EL (cell line): ENCODE results near the gene PTGER1.
"Not testable (repeated sequence)": the region's sequence is repeated elsewhere in the genome, so short reads cannot be mapped to it uniquely, and the experiment has no call there.

Experiments
- DNase-seq: peaks from one replicate; pipeline ENCODE4 v3.0.0-alpha.2; 2016

Gene PTGER1

GRCh38 chr19:14475251-14476073, at the start of gene PTGER1:
PTGER1 (minus strand) TSS chr19:14475354; CDS start chr19:14474320, 1,034 bp downstream.
- DNase-seq: peak; percentile 69

DNA sequence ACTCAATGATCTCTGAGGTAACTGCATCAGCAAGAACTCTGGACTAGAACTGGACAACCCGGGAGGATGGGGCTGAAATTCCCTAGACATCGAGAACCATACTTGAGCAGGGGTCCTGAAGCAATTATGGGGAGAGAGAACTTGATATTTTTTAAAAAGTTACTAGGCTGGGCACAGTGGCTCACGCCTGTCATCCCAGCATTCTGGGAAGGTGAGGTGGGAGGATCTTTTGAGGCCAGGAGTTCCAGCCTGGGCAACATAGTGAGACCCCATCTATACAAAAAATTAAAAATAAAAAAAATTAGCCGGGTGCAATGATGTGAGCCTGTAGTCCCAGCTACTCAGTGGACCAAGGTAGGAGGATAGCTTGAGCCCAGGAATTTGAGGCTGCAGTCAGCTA, 45.4 kb upstream of the PTGER1 start:
- no peak for DNase-seq

- peak; percentile 78 for DNase-seq
Measured at GRCh38 chr19:14519860-14520407, 44.8 kb upstream of the PTGER1 start.

- DNase-seq: no peak
Measured at GRCh38 chr19:14519245-14519859, 44.2 kb upstream of the PTGER1 start.

- peak; percentile 76 for DNase-seq
Measured at GRCh38 chr19:14517840-14518505, 42.8 kb upstream of the PTGER1 start, which contains the start of gene DNAJB1. DNAJB1 (minus strand) TSS chr19:14518397; CDS start chr19:14518349, 48 bp downstream.

DNA sequence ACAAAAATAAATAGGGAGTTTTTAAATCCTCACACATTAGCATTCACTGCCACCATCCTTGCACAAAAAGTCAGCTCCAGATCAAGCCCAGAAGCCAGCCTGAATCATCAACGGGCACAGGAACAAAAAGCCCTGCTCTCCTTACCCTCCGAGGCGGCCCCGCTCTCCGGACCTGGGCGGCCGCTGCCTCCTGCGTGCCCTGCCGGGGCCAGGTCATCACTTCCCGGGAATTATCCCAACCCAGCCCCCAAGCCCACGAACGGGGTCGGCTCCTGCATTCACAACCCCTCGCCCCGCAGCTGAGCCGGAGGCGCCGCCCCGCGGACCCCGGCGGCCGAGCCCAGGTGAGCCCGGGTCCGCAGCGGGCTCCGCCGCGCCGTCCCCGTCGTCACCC, 42.3 kb upstream of the PTGER1 start:
- DNase-seq: no peak

GRCh38 chr19:14516746-14517438, 41.7 kb upstream of the PTGER1 start:
- peak; percentile 25 for DNase-seq

DNA sequence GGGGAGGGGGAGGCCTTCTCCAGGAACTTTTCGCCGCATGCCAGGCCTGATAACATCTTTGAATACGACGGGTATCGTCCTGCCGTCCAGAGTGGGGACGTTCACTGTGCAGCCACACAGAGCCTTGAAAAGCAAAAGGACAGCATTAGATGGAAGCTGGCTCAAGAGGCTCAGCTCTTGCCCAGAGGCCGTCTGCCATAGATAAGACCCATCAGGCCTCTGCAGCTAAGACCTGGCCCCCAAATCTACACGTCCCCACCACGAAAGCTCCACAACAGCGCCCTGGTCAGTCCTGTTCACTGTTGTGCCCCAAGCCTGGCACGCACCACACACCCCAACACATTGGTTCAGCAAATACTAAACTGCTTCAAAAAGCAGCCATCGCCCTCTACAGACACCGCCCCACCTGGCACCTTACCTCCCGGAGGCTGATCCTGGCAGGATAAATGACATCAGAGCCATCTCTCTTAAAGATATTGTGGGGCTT, 40.9 kb upstream of the PTGER1 start:
- no peak for DNase-seq

DNA sequence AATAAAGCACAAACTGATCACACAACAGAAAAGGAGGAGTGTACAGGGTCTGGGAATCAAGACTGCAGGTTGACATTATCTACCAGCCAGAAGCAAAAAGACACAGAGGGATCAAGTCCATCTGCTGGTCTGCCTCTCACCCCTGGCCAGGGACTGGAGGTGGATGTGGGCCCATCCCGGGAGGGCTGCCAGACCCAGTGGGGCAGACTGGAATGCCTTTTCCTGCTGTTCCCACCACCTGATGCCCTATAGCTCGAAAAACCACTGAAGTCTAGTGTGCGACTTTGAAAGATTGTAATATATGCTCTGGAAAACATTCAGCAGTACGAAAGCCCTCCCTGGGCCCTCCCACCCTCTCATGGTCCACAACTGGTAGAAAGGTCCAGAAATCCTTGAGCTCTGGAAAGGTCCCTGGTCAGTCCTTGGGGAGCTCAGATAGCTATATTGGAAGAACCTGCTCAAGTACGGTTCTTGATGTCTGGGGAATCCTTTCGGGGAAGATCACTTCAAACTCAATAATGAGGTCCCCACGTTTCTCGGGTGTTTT, 40.4 kb upstream of the PTGER1 start:
- peak; percentile 55 for DNase-seq

- no peak for DNase-seq
Measured at GRCh38 chr19:14514215-14514863, 39.2 kb upstream of the PTGER1 start.

DNA sequence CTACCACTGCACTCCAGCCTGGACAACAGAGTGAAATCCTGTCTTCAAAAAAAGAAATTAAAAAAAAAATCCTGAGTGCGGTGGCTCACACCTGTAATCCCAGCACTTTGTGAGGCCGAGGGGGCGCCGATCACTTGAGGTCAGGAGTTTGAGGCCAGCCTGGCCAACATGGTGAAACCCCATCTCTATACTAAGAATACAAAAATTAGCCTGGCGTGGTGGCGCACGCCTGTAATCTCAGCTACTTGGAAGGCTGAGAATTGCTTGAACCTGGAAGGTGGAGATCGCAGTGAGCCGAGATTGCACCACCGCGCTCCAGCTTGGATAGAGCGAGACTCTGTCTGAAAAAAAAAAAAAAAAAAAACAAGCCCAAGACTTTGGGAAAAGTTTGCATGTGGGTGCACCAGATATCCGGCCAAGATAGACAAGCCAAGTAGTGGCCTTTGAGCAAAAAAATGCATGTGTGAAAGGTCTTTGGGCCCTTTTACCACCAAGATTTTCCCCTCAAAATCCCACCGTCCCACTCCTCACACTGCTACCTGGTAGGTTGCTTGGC, 37.3 kb upstream of the PTGER1 start:
- no peak for DNase-seq

GRCh38 chr19:14511229-14511593, 36.1 kb upstream of the PTGER1 start:
- DNase-seq: no peak

GRCh38 chr19:14510311-14511228, 35.4 kb upstream of the PTGER1 start:
- peak; percentile 82 for DNase-seq

DNA sequence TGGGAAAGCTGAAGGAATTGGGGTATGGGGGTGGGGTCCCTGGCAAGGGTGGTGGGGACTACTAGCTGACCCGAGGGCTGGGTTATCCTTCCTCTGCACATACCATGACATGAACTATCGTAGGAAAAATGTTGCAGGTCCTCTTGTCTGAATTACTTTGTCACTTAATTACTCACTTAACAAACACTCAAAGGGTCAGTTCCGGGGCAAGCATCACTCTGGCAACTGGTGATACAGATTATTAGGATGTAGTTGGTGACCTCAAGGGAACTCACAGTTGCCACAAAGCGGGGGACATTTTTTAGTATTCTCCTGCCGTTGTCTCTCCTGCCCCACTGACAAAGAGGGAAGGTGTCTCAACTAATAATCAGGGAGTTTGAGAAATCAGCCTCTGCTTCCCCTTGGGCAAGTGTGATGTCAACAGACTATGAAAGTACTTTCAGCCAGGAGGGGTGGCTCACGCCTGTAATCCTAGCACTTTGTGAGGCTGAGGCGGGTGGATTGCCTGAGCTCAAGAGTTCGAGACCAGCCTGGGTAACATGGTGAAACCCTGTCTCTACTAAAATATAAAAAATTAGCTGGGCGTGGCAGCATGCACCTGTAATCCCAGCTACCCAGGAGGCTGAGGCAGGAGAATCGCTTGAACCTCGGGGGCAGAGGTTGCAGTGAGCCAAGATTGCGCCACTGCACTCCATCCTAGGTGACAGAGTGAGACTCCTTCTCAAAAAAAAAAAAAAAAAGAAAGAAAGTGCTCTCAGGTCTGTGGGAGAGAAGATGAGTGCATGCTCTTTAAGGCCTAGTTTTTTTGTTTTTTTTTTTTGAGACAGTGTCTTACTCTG, 32.8 kb upstream of the PTGER1 start:
- peak; percentile 90 for DNase-seq

DNA sequence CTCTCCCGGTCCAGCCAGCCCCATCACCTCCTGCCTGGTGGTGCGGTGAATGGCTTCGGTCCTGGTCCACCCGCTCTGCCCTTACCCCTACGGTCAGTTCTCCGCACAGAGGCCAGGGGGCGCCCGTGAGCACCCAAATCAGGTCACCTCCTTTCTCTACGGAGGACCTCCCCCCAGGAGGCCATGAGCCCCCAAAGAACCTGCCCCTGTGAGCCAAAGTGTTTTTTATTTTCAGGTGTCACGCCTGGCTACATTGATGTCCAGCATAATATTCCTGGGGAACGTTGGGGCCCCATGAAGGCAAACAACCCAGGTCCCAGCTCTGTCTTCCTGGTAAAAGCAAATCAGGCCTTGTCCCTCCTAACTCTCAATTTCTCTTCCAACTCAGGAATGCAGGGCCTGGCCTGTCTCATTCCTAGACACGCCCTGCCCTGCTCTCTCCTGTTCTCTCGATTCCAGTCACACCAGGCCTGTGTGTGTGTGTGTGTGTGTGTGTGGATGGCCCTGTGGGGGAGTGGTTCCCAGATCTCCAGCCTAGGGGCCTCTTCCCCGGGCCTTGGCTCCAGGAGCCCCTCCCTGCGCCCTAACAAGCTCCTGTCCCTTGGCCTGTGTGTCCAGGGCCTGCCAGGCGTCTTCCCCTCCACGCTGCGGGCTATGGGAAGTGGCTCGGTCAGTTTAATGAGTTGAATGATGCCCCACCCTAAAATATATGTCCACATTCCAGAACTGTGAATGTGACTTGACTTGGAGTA, 30.5 kb upstream of the PTGER1 start:
- DNase-seq: peak; percentile 98

GRCh38 chr19:14504575-14504974, 29.4 kb upstream of the PTGER1 start:
- DNase-seq: not testable (repeated sequence)

DNA sequence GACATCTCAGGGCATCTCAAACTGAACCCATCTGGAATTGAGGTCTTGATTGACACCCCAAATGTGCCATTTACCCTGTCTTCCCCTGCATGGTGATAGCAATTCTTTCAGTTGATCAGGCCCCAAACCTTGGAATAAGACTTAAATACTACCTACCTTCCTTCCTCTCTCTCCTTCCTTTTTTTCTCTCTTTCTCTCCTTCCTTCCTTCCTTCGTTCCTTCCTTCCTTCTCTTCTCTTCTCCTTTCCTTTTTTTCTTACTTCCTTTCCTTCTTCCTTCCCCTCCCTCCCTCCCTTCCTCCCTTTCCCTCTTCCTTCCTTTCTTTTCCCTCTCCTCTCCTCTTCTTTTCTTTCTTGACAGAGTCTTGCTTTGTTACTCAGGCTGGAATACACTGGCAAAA, 28.1 kb upstream of the PTGER1 start:
- no peak for DNase-seq

DNA sequence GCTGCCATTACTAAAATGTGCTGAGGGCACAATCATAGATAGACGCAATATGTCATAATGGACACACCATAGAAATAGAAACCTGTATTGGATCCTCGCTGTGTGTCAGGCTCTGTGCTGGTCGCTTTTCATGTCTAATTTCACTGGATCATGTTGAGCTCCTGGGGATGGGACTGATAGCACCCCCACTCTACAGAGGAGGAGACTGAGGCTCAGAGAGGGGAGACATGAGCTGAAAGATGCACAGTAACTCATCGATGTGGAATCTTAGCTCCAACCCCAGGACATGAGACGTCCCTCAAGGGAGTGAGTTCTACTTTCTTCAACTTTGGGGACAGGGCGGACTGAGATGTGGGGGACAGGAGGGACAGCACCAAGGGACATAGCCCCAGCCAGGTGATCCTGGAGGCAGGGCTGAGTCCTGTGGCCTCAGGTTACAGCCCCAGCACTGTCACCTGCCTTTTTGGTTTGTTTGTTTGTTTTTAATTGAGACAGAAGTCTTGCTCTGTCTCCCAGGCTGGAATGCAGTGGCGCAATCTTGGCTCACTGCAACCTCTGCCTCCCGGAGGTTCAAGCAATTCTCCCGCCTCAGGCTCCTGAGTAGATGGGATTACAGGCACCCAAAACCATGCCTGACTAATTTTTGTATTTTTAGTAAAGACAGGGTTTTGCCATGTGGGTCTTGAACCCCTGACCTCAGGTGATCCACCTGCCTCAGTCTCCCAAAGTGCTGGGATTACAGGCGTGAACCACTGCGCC, 27.4 kb upstream of the PTGER1 start:
- DNase-seq: peak; percentile 57
